Lower leg skin (tissue), 3 donors: Measurements from ENCODE around the gene MEX3A.

ENCODE experiments used
- CTCF ChIP-seq, 3 donors: fragments of 450-650 bp; IDR thresholded peaks; one replicate each; pipeline ENCODE4 v1.5.1; 2016; ENCODE audit warnings: antibody characterized with exemption in 3 of 3, mild to moderate bottlenecking in 3 of 3, moderate library complexity in 2 of 3
- POLR2A ChIP-seq, 2 donors: fragments of 450-650 bp; IDR thresholded peaks; one replicate each; pipeline ENCODE4 v1.6.1; 2016 to 2017; ENCODE audit warnings: antibody characterized with exemption in 2 of 2, mild to moderate bottlenecking in 1 of 2, moderate library complexity in 1 of 2

GRCh38 chr1:156082309-156083091 lies at the start of gene MEX3A:
- TF ChIP-seq POLR2A (IDR thresholded peaks at IDR 0.05) (no peak), CTCF (IDR thresholded peaks at IDR 0.05) (no peak)
